NCI-H2171 treated with DMSO at 0.1 percent for 48 hours (cell line): ENCODE measurements around the gene PDGFD.

Experiments used
- DNase-seq: peaks from one replicate; lab custom pipeline; 2025; lab: John Stamatoyannopoulos, UW

PDGFD gene

DNA sequence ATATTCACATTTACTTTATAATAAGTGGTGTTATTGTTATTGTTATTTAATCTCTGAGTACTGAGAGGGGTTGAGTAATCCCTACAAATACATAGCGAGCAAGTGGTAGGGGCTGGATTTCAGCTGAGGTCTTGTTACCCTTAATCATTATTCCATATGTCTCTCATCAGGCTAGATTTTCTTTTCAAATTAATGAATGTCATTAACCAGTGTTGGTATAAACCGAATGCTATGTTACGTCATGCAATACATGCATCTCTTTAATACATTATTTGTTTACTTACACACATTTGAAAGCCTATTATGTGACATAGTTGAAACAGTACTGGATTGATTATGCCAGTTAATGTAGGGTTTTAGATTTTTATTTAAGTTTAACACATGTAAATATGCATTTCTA lies 18.9 kb downstream of the PDGFD start:
- no peak for DNase-seq

DNA sequence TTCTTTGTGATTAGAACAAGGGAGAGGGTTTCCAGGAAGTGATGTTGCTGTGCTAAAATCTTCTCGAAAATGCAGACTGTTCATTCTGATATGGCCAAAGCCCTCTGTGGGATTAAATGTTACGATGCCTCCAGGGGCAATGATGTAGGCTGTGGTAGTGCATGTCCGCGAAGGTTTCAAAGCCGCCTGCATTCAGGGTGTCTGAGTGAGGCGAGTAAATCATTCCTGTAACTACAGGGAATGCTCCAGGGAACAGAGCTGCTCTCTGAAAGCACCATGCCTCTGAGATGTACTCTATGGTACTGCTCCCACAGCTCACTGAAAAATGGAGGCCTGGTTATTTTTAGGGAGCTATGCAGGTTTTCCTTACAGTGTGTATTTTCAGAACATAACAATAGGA lies 21.2 kb downstream of the PDGFD start:
- DNase-seq, result no peak

- DNase-seq, result no peak
These were observed 27.1 kb downstream of the PDGFD start for GRCh38 chr11:104136861-104137260.

- DNase-seq, result no peak
These were observed 29.2 kb downstream of the PDGFD start for GRCh38 chr11:104134745-104135144.

- no peak for DNase-seq
These were observed 33.8 kb downstream of the PDGFD start for GRCh38 chr11:104130161-104130560.

DNA sequence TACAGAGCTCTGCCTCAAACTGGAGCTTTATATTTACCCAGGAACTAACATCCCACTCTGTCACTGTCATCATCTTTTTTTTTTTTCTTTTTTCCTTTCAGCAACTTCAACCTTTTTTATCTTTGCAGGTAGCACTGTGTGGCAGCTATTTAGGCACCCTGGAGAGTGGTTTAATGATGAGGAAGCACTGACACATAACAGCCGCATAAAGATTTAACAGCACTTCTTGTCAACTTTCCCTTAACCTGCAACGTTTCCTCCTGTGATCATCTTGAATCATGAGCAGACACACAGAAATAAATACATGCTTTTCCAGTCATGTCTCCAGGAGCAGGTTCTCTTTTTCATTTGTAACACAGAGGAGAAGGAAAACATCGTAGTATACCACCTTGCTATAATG lies 34.8 kb downstream of the PDGFD start:
- no peak for DNase-seq

GRCh38 chr11:104127828-104128227 lies 36.1 kb downstream of the PDGFD start:
- no peak for DNase-seq

GRCh38 chr11:104126464-104126863 lies 37.5 kb downstream of the PDGFD start:
- no peak for DNase-seq

- no peak for DNase-seq
These were observed 39.0 kb downstream of the PDGFD start for GRCh38 chr11:104124979-104125378.

DNA sequence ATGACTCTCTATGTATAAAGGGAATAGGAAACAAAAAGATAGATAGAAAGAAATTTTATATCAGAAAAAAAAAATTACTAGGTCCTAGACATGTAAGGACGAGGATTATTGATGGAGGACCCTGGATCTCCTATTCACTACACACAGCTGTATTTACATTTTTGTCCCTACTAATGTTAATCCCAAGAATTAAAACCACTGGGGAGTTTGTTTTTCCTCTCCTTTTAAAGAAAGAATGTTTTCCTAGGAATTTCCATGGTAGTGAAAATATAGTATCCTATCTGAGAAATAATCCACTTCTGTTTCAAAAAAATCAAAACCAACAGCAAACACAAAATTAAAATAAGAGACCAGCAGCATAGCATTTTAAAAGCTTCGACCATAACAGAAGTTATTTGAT lies 41.1 kb downstream of the PDGFD start:
- no peak for DNase-seq

DNA sequence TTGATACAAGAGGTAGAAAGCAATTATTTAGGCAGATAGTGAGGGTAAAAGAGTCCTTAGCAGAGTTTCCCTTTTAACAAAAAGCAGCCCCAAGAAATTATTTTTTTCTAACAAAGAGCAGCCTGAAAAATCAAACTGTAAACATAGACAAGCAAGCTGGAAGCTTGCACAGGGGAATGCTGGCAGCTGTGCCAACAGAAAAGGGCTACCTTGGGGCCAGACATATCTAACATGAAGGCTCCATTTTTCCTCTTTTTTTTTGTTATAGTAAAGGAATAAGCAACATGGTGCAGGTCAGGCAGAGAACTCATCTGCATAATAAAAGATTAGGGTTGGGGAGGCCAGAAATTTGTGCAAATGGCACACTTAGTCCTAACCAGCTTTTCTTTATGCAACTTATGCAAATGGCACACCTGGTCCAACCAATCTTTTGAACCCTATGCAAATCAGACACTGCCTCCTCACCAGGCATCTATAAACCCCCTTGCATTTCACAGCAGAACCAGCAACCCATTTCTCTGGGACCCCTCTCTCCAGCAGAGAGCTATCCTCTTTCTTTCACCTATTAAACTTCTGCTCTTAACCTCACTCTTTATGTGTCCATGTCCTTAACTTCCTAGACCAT lies 41.8 kb downstream of the PDGFD start:
- DNase-seq, result no peak

DNA sequence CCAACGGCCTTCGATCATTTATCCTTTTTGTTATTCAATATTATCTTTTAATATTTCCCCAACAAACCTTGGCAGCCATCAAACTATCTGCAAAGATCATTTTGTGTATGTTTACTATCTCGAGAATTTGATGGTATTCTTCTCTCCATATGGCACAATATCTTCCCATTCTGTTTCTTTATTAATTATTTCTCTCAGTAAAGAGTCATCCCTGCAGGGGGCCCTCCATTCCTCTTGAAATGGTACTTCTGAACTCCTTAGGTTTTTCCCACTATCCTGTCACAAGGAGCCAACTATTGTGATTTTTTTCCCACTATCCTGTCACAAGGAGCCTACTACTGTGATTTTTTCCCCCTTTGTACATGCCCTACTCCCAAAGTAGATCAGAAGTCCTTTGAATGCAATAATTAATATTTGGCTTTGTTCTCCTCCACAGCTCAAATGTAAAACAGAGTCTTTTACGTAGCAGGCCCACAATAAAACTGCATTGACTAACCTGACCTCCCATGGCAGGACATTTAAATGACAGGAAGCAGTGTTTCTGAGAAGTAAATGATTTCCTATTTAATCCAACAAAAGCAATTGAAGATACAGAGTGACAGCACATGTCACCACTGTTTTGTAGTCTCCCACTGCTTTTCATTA lies 43.3 kb downstream of the PDGFD start:
- DNase-seq, result no peak

DNA sequence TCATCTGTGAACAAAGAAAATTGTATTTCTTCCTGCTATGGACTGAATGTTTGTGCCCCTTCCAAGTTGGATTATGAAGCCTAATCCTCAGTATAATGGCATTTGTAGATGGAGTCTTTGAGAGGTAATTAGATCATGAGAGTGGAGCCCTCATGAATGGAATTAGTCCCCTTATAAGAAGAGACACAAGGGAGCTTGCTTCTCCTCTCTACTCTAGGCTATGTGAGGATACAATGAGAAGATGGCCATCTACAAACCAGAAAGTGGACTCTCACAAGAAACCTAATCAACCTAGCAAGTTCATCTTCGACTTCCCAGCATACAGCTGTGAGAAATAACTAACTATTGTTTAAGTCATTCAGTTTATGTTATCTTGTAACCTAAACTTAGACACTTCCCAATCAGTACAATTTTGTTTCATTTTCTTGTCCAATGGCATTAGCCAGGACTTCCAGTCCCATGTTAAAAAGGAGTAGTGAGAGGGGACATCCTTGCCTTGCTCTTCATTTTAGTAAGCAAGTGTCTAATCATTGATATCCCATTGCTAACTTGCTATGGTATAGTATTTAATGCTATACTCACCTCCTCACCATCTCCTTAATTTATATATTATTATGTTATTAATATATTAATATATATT lies 45.7 kb downstream of the PDGFD start:
- DNase-seq, result no peak

DNA sequence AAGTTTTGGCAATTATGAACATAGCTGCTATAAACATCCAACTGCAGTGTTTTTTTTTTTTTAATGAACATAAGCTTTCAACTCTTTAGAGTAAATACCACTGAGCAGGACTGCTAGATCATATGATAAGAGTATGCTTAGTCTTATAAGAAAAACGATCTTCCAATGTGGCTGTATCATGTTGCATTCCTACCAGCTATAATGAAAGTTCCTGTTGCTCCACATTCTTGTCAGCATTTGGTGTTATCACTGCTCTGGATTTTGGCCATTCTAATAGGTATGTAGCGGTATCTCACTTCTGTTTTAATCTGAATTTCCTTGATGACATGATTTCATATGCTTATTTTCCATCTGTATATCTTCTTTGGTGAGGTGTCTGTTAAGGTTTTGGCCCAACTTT lies 50.4 kb downstream of the PDGFD start:
- DNase-seq, result no peak

DNA sequence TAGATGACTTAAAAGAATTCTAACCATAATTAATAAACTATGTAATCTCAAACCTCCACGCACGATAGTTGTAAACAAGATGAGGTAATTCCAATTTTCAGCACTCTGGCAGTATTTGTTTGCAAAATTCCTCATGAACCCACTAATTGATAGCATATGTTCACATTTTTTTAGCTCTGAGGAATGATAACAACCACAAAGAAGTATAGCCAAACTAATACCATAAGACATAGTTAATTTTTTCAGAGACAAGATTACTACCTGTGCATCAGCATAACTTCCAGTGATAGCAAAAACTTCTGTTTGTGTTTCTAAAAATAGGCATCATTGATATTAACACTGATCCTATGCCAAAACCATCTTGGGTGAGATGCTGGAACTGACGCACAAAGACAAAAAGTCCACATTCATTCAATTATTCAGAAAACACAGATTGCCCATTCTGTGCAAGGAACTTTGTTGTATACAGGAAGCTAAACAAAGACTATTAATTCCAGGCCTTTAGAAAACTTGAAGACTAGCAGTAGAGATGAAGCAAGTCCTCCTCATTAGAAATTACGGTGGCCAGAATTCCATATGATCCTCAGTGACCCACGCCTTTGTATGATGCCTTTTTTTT lies 57.7 kb downstream of the PDGFD start:
- DNase-seq, result no peak

DNA sequence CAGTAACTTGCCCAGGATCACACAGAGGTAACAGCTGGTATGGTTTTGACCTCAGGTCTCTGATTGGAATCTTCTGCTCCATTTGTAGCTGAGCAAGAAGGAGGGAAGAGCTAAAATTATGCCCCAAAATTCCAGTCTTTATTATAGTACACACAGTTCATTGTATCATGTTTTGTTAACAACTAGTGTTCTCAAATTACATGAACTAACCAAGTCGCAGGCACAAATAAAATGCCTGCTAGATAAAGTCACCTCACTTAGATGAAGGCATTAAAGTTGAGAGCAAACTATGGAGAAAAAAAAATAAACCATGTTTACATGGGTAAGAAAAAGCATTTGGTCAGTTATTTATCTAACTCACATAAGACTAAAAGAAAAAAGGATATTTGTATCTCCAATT lies 58.8 kb downstream of the PDGFD start:
- DNase-seq, result no peak

- DNase-seq, result no peak
These were observed 59.3 kb downstream of the PDGFD start for GRCh38 chr11:104104664-104105063.

DNA sequence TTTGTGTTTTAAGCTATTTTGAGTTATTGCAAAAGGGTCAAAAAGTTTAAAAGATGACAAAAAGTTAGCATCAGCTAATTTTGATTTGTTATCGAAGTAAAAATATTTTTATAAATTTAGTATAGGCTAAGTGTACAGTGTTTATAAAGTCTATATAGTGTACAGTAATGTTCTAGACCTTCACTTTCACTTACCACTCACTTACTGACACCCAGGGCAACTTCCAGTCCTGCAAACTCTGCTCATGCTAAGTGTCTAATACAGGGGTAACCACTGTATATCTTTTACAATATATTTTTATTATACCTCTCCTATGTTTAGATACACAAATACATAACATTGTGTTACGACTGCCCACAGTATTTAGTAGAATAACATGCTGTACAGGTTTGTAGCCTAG lies 59.7 kb downstream of the PDGFD start:
- DNase-seq, result no peak

DNA sequence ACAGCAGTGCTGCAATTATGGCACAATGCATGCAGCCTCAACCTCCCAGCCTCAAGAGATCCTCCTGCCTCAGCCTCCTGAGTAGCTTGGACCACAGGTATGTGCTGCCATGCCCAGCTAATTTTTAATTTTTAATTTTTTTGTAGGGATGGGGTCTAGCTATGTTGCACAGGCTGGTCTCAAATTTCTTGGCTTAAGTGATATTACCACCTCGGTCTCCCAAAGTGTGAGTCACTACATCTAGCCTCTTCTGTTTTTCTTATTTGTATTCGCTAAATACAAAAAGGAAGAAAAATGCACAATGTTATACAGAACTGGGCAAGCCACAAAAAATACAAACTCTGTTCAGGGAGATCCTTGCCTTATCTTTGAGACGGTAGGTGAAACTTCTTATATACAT lies 65.4 kb downstream of the PDGFD start:
- no peak for DNase-seq

DNA sequence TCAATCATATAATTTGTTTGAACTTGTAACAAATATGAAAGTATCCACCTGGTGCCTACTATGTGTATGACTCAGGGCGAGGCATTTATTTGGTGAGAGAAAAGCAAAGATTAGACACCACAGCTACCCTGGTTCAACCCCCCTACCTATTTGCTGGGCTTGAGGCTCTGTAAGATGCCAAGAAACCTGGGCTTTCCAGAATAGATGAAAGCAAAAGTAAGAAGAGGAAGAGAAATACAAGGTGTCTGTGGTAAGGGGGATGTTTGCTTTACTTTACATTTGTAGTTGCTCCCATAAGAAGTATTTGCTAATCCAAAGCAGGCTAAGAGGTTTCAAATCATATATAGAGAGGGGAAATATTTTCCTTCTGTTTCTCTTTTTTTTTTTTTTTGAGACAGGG lies 65.8 kb downstream of the PDGFD start:
- no peak for DNase-seq

DNA sequence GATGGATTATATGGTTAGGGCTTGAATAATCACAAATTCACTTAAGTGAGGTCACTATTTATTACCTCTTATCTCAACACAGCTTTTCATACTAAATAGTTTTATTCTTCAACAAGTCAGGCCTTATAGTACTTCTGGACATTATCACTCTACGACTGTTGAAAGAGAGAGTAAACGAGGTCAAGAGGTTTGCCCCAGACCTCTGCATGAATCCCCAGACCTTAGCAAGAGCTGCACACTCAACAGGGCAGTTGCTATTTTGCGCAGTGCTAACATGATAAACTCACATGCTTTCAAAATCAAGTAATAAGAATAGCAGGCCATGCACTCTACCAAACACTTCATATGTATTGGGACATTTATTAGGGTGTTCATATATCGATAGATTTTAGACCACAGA lies 67.0 kb downstream of the PDGFD start:
- DNase-seq, result no peak

- DNase-seq, result no peak
These were observed 68.2 kb downstream of the PDGFD start for GRCh38 chr11:104095791-104096190.

DNA sequence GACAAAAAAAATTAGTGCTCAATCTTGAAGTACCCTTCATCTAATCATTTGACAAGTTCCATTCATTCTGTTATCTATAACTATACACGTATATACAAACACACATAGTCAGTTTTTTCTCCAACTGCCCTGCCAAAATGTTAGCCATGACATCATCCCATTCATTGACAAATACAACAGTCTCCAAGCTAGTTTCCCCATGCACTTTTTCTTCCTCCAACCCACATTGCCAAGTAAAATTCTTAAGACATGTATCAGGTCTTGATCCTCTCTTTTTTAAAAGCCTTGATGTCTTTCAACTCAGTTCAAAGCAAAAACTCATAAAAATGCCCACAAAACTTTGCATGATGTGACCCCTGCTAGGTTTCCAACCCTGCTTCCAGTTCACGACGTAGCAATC lies 69.4 kb downstream of the PDGFD start:
- DNase-seq, result no peak
